Suprapubic skin (tissue), 4 donors: ENCODE results near the gene PPP1R3D. TPM values are rescaled to one million over a fixed set of nuclear protein-coding genes. Genes with fewer than 3 reads are reported as not detected.

ENCODE experiments used
- DNase-seq, 2 donors: peaks; one replicate each; pipeline ENCODE4 v3.0.0-alpha.2; 2019; ENCODE audit warnings: low spot score in 2 of 2
- H3K27ac ChIP-seq: fragments of 200-600 bp; sonication (generic); one replicate; pipeline ENCODE4 v1.5.1; 2019
- H3K27me3 ChIP-seq: fragments of 200-600 bp; sonication (generic); one replicate; pipeline ENCODE4 v1.5.1; 2019
- H3K36me3 ChIP-seq: fragments of 200-600 bp; sonication (generic); one replicate; pipeline ENCODE4 v1.5.1; 2019
- H3K4me1 ChIP-seq: fragments of 200-600 bp; sonication (generic); one replicate; pipeline ENCODE4 v1.5.1; 2019
- H3K4me3 ChIP-seq: fragments of 200-600 bp; sonication (generic); one replicate; pipeline ENCODE4 v1.5.1; 2019; ENCODE audit warnings: mild to moderate bottlenecking
- H3K9me3 ChIP-seq: fragments of 200-600 bp; sonication (generic); one replicate; pipeline ENCODE4 v1.5.1; 2019
- CTCF ChIP-seq, 2 donors: fragments of 200-600 bp in 1 of 2; fragments of 450-650 bp in 1 of 2; sonication (generic) in 1 of 2; IDR thresholded peaks; one replicate each; pipeline ENCODE4 v1.5.1; 2016 to 2019; ENCODE audit warnings: antibody characterized with exemption in 2 of 2, mild to moderate bottlenecking in 1 of 2, moderate library complexity in 1 of 2
- EP300 ChIP-seq: sonication (generic); formaldehyde crosslinking; IDR thresholded peaks from one replicate; pipeline ENCODE4 v1.6.1; 2017; ENCODE audit warnings: antibody characterized with exemption
- POLR2A ChIP-seq, 2 donors: fragments of 450-650 bp; IDR thresholded peaks; one replicate each; pipeline ENCODE4 v1.6.1; 2017; ENCODE audit warnings: antibody characterized with exemption in 2 of 2, mild to moderate bottlenecking in 2 of 2, moderate library complexity in 2 of 2
- POLR2AphosphoS5 ChIP-seq, 3 donors: sonication (generic); formaldehyde crosslinking; IDR thresholded peaks; one replicate each; pipeline ENCODE4 v1.6.1; 2017; ENCODE audit warnings: antibody characterized with exemption in 3 of 3
- WGBS: methylation state at CpG from one replicate; pipeline ENCODE4 v1.1.5; 2018; 5-methylcytosine and 5-hydroxymethylcytosine counted together
- total RNA-seq, 4 donors: library from RNA; depleted of rRNA; stranded (reverse); fragments of >200 nt; gene quantifications; one replicate each; pipeline ENCODE4 v1.1.0, GENCODE V29; 2016

Gene PPP1R3D
- total RNA-seq, 4 donors from 2014 or later: 7.3 to 16.9 (median 12.8) TPM

GRCh38 chr20:59948212-59948611 is 8.1 kb upstream of the PPP1R3D start:
- TF ChIP-seq EP300 (no peak), POLR2AphosphoS5 (IDR thresholded peaks at IDR 0.05) (no peak), CTCF (IDR thresholded peaks at IDR 0.05) (no peak), POLR2A (IDR thresholded peaks at IDR 0.05) (no peak)
- DNase-seq: no peak
- Histone ChIP-seq H3K4me3 (no peak overlapping the region), H3K27me3 (no peaks in the 10 kb centered on the region), H3K4me1 (peaks cover 18% of the 10 kb centered on the region), H3K27ac (no peak overlapping the region), H3K36me3 (peaks cover 17% of the 10 kb centered on the region), H3K9me3 (no peaks in the 10 kb centered on the region)
- WGBS: 59% methylated on average over 1 of the region's 1 CpG

GRCh38 chr20:59947376-59947775 is 7.3 kb upstream of the PPP1R3D start:
- WGBS: 71% methylated on average over 8 of the region's 8 CpGs
- TF ChIP-seq CTCF (IDR thresholded peaks at IDR 0.05): no peak
- no peak for TF ChIP-seq EP300
- no peak for TF ChIP-seq POLR2AphosphoS5 (IDR thresholded peaks at IDR 0.05)
- no peak for TF ChIP-seq POLR2A (IDR thresholded peaks at IDR 0.05)
- H3K36me3 ChIP-seq: peaks cover 17% of the 10 kb centered on the region
- H3K4me3 ChIP-seq: no peak overlapping the region
- H3K27ac ChIP-seq: no peak overlapping the region
- DNase-seq: no peak
- no peaks in the 10 kb centered on the region for H3K9me3 ChIP-seq
- no peaks in the 10 kb centered on the region for H3K27me3 ChIP-seq
- peaks cover 21% of the 10 kb centered on the region for H3K4me1 ChIP-seq

- peaks cover 17% of the 10 kb centered on the region for H3K36me3 ChIP-seq
- H3K9me3 ChIP-seq: no peaks in the 10 kb centered on the region
- DNase-seq: no peak
- H3K27me3 ChIP-seq: no peaks in the 10 kb centered on the region
- no peak overlapping the region for H3K4me3 ChIP-seq
- TF ChIP-seq EP300 (no peak), CTCF (IDR thresholded peaks at IDR 0.05) (no peak), POLR2A (IDR thresholded peaks at IDR 0.05) (no peak), POLR2AphosphoS5 (IDR thresholded peaks at IDR 0.05) (no peak)
- no peak overlapping the region for H3K27ac ChIP-seq
- WGBS: 82% methylated on average over 2 of the region's 2 CpGs
- H3K4me1 ChIP-seq: peaks cover 37% of the 10 kb centered on the region
Observed at GRCh38 chr20:59945731-59946130, 5.6 kb upstream of the PPP1R3D start.

GRCh38 chr20:59945175-59945574 is 5.1 kb upstream of the PPP1R3D start:
- Histone ChIP-seq H3K4me3 (no peak overlapping the region), H3K27ac (no peak overlapping the region), H3K27me3 (no peaks in the 10 kb centered on the region), H3K36me3 (peaks cover 17% of the 10 kb centered on the region), H3K4me1 (peaks cover 38% of the 10 kb centered on the region), H3K9me3 (no peaks in the 10 kb centered on the region)
- no peak for TF ChIP-seq POLR2A (IDR thresholded peaks at IDR 0.05)
- no peak for TF ChIP-seq EP300
- no peak for TF ChIP-seq POLR2AphosphoS5 (IDR thresholded peaks at IDR 0.05)
- TF ChIP-seq CTCF (IDR thresholded peaks at IDR 0.05): no peak
- 55% methylated on average over 3 of the region's 3 CpGs for WGBS
- no peak for DNase-seq

- Histone ChIP-seq H3K4me3 (no peak overlapping the region), H3K9me3 (no peaks in the 10 kb centered on the region), H3K36me3 (peaks cover 17% of the 10 kb centered on the region), H3K4me1 (peaks cover 38% of the 10 kb centered on the region), H3K27ac (no peak overlapping the region), H3K27me3 (no peaks in the 10 kb centered on the region)
- no peak for DNase-seq
- TF ChIP-seq POLR2AphosphoS5 (IDR thresholded peaks at IDR 0.05) (no peak), EP300 (no peak), CTCF (IDR thresholded peaks at IDR 0.05) (no peak), POLR2A (IDR thresholded peaks at IDR 0.05) (no peak)
- WGBS: 77% methylated on average over 7 of the region's 7 CpGs
Observed at GRCh38 chr20:59944726-59945125, 4.6 kb upstream of the PPP1R3D start.
